Spinal cord (tissue), 10 donors: ENCODE data around the gene FOXO1. TPM values are rescaled to one million over a fixed set of nuclear protein-coding genes. Genes with fewer than 3 reads are reported as not detected.
A peak's percentile ranks its signal among the peaks of the same experiment; 100 is the strongest.

ENCODE experiments used
- DNase-seq, 6 donors: peaks; one replicate each; pipeline versions ENCODE4 v3.0.0 to v3.0.0-alpha.2; 2013 to 2015; ENCODE audit warnings: low spot score in 6 of 6, low read depth in 4 of 6
- H3K27ac ChIP-seq: one replicate; pipeline ENCODE4 v1.5.1; 2013; ENCODE audit warnings: low read depth, low read length, control low read depth
- H3K27me3 ChIP-seq: one replicate; pipeline ENCODE4 v1.6.1; 2013; ENCODE audit warnings: low read length; ENCODE audit not compliant: control insufficient read depth, insufficient read depth
- H3K36me3 ChIP-seq: one replicate; pipeline ENCODE4 v1.6.1; 2013; ENCODE audit warnings: low read length; ENCODE audit not compliant: control insufficient read depth, insufficient read depth
- H3K4me1 ChIP-seq: one replicate; pipeline ENCODE4 v1.6.1; 2013; ENCODE audit warnings: low read length; ENCODE audit not compliant: control insufficient read depth, insufficient read depth
- H3K4me3 ChIP-seq: one replicate; pipeline ENCODE4 v1.5.1; 2013; ENCODE audit warnings: low read depth, low read length, control low read depth
- H3K9me3 ChIP-seq: one replicate; pipeline ENCODE4 v1.6.1; 2013; ENCODE audit warnings: low read length; ENCODE audit not compliant: control insufficient read depth, insufficient read depth
- WGBS: methylation state at CpG from one replicate; pipeline ENCODE4 v1.1.5; 2013; ENCODE audit warnings: missing lambda C conversion rate; ENCODE audit not compliant: insufficient coverage; 5-methylcytosine and 5-hydroxymethylcytosine counted together
- polyA plus RNA-seq, 2 donors: library from polyadenylated mRNA; unstranded; fragments of 120-200 nt; gene quantifications; one replicate each; pipeline ENCODE4 v1.2.1, GENCODE V29; 2013; ENCODE audit not compliant: insufficient read length in 2 of 2
- total RNA-seq, 2 donors: library from RNA; depleted of rRNA in 1 of 2; stranded (reverse); fragments of 120-200 nt in 1 of 2; fragments of >200 nt in 1 of 2; gene quantifications; one replicate each; pipeline versions ENCODE4 v1.2.3 to v1.2.4, GENCODE V29; 2013 to 2014
- donor health status: healthy.

The FOXO1 gene
- total and polyA plus RNA-seq, 4 donors, result 10.8 to 39.1 (median 19.6) TPM

- Histone ChIP-seq H3K27ac (peak overlapping the region; percentile 62), H3K36me3 (no peaks in the 10 kb centered on the region), H3K4me3 (no peak overlapping the region), H3K4me1 (no peaks in the 10 kb centered on the region), H3K27me3 (no peaks in the 10 kb centered on the region), H3K9me3 (no peaks in the 10 kb centered on the region)
- DNase-seq, result no peak
- no CpG with 5 or more reads among the region's 2 CpGs for WGBS
Measured at GRCh38 chr13:40547591-40548315, 118.7 kb downstream of the FOXO1 start.

GRCh38 chr13:40546047-40546446, 120.4 kb downstream of the FOXO1 start:
- Histone ChIP-seq H3K4me1 (no peaks in the 10 kb centered on the region), H3K27me3 (no peaks in the 10 kb centered on the region), H3K27ac (no peak overlapping the region), H3K36me3 (no peaks in the 10 kb centered on the region), H3K4me3 (no peak overlapping the region), H3K9me3 (no peaks in the 10 kb centered on the region)
- DNase-seq, result no peak
- WGBS, result 81% methylated on average over 6 of the region's 7 CpGs

GRCh38 chr13:40540328-40541044, 126.0 kb downstream of the FOXO1 start:
- no peak for DNase-seq
- Histone ChIP-seq H3K4me3 (no peak overlapping the region), H3K4me1 (no peaks in the 10 kb centered on the region), H3K27ac (no peak overlapping the region), H3K9me3 (no peaks in the 10 kb centered on the region), H3K27me3 (no peaks in the 10 kb centered on the region), H3K36me3 (no peaks in the 10 kb centered on the region)
- no CpG with 5 or more reads among the region's 8 CpGs for WGBS

- Histone ChIP-seq H3K27ac (no peak overlapping the region), H3K4me1 (no peaks in the 10 kb centered on the region), H3K9me3 (no peaks in the 10 kb centered on the region), H3K4me3 (no peak overlapping the region), H3K36me3 (no peaks in the 10 kb centered on the region), H3K27me3 (no peaks in the 10 kb centered on the region)
- no peak for DNase-seq
- WGBS, result 84% methylated on average over 4 of the region's 9 CpGs
Measured at GRCh38 chr13:40539576-40540327, 126.7 kb downstream of the FOXO1 start.

- Histone ChIP-seq H3K36me3 (no peaks in the 10 kb centered on the region), H3K9me3 (no peaks in the 10 kb centered on the region), H3K27ac (no peak overlapping the region), H3K4me1 (no peaks in the 10 kb centered on the region), H3K27me3 (no peaks in the 10 kb centered on the region), H3K4me3 (no peak overlapping the region)
- 83% methylated on average over 11 of the region's 13 CpGs for WGBS
- no peak for DNase-seq
Measured at GRCh38 chr13:40537146-40537895, 129.1 kb downstream of the FOXO1 start.

- no peak for DNase-seq
- H3K4me3 ChIP-seq, result no peak overlapping the region
- H3K36me3 ChIP-seq, result no peaks in the 10 kb centered on the region
- H3K27ac ChIP-seq, result no peak overlapping the region
- no peaks in the 10 kb centered on the region for H3K27me3 ChIP-seq
- no peaks in the 10 kb centered on the region for H3K4me1 ChIP-seq
- H3K9me3 ChIP-seq, result no peaks in the 10 kb centered on the region
- WGBS, result 92% methylated on average over 7 of the region's 9 CpGs
Measured at GRCh38 chr13:40536443-40537113, 129.9 kb downstream of the FOXO1 start.

GRCh38 chr13:40535345-40535836, 131.1 kb downstream of the FOXO1 start:
- DNase-seq, result no peak
- H3K4me1 ChIP-seq, result no peaks in the 10 kb centered on the region
- H3K27me3 ChIP-seq, result no peaks in the 10 kb centered on the region
- no peak overlapping the region for H3K27ac ChIP-seq
- no peak overlapping the region for H3K4me3 ChIP-seq
- H3K36me3 ChIP-seq, result no peaks in the 10 kb centered on the region
- 94% methylated on average over 27 of the region's 27 CpGs for WGBS
- no peaks in the 10 kb centered on the region for H3K9me3 ChIP-seq

GRCh38 chr13:40534456-40534855, 132.0 kb downstream of the FOXO1 start:
- H3K27me3 ChIP-seq, result no peaks in the 10 kb centered on the region
- no peaks in the 10 kb centered on the region for H3K9me3 ChIP-seq
- no peak overlapping the region for H3K4me3 ChIP-seq
- H3K27ac ChIP-seq, result no peak overlapping the region
- H3K4me1 ChIP-seq, result no peaks in the 10 kb centered on the region
- no peak for DNase-seq
- 82% methylated on average over 1 of the region's 4 CpGs for WGBS
- no peaks in the 10 kb centered on the region for H3K36me3 ChIP-seq

- Histone ChIP-seq H3K27ac (no peak overlapping the region), H3K36me3 (no peaks in the 10 kb centered on the region), H3K9me3 (no peaks in the 10 kb centered on the region), H3K4me3 (no peak overlapping the region), H3K27me3 (no peaks in the 10 kb centered on the region), H3K4me1 (no peaks in the 10 kb centered on the region)
- no peak for DNase-seq
- 92% methylated on average over 6 of the region's 8 CpGs for WGBS
Measured at GRCh38 chr13:40533072-40533471, 133.4 kb downstream of the FOXO1 start.
